ENCODE measurements around the gene ATP11A.

DNA sequence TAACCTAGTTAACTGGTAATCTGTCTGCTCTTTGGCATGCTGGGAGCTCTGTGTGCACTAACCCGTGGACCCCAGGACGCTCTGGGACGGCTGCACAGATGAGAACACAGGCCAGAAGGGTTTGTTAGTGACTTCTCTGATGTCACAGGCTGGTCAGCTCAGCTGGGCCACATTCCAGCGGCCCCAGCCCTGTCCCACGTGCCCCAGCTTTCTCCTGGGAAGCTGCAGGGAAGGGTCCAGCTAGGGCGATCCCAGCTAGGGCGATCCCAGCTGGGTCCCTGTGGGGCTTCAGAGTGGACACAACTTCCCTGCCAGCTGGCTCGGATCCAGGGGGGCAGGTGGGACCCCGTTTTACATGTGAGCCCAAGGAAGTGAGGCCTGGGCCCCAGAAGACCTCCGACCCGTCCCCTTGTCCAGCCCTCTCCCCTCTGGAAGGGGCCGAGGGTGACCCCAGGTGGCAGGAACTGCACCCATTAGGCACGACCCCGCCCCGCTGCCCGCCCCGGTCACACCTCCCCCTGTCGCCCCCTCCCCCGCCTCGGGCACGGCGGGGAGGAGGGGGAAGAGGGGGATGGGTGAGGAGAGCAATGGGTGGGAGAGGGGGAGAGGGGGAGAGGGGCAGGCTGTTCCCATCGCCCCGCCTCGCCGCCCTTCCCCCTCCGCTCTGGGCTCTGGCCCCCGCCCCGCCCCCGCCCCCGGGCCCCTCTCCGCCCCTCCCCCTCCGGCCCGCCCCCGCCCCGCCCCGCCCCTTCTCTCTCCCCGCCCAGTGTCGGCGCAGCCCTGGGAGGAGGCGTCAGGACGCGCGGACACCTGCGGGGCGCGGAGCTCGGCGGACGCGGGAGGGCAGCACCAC lies 204.0 kb downstream of the ATP11A start:
- TF ChIP-seq POLR2A (IDR thresholded peaks at IDR 0.05) = no peak
- TF ChIP-seq, protein P1, sequence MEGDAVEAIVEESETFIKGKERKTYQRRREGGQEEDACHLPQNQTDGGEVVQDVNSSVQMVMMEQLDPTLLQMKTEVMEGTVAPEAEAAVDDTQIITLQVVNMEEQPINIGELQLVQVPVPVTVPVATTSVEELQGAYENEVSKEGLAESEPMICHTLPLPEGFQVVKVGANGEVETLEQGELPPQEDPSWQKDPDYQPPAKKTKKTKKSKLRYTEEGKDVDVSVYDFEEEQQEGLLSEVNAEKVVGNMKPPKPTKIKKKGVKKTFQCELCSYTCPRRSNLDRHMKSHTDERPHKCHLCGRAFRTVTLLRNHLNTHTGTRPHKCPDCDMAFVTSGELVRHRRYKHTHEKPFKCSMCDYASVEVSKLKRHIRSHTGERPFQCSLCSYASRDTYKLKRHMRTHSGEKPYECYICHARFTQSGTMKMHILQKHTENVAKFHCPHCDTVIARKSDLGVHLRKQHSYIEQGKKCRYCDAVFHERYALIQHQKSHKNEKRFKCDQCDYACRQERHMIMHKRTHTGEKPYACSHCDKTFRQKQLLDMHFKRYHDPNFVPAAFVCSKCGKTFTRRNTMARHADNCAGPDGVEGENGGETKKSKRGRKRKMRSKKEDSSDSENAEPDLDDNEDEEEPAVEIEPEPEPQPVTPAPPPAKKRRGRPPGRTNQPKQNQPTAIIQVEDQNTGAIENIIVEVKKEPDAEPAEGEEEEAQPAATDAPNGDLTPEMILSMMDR (IDR thresholded peaks at IDR 0.05) = no peak
